ENCODE measurements around the gene SPATA24. TPM values are rescaled to one million over a fixed set of nuclear protein-coding genes. Genes with fewer than 3 reads are reported as not detected.

SPATA24 gene, protein sequence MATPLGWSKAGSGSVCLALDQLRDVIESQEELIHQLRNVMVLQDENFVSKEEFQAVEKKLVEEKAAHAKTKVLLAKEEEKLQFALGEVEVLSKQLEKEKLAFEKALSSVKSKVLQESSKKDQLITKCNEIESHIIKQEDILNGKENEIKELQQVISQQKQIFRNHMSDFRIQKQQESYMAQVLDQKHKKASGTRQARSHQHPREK
- 2.8 TPM for total RNA-seq

GRCh38 chr5:139403787-139404483 lies at the start of gene SPATA24:
SPATA24 (minus strand) TSS chr5:139404089; CDS start chr5:139404060, 29 bp downstream.

GRCh38 chr5:139439013-139439903 lies 35.4 kb upstream of the SPATA24 start, which contains the start of gene DNAJC18:
DNAJC18 (minus strand) TSS chr5:139439525; CDS start chr5:139439445, 80 bp downstream.

GRCh38 chr5:139394654-139395566 lies 9.0 kb downstream of the SPATA24 start, which contains the start of gene PROB1:
PROB1 (minus strand) TSS chr5:139395104; CDS start chr5:139395081, 23 bp downstream.

DNA sequence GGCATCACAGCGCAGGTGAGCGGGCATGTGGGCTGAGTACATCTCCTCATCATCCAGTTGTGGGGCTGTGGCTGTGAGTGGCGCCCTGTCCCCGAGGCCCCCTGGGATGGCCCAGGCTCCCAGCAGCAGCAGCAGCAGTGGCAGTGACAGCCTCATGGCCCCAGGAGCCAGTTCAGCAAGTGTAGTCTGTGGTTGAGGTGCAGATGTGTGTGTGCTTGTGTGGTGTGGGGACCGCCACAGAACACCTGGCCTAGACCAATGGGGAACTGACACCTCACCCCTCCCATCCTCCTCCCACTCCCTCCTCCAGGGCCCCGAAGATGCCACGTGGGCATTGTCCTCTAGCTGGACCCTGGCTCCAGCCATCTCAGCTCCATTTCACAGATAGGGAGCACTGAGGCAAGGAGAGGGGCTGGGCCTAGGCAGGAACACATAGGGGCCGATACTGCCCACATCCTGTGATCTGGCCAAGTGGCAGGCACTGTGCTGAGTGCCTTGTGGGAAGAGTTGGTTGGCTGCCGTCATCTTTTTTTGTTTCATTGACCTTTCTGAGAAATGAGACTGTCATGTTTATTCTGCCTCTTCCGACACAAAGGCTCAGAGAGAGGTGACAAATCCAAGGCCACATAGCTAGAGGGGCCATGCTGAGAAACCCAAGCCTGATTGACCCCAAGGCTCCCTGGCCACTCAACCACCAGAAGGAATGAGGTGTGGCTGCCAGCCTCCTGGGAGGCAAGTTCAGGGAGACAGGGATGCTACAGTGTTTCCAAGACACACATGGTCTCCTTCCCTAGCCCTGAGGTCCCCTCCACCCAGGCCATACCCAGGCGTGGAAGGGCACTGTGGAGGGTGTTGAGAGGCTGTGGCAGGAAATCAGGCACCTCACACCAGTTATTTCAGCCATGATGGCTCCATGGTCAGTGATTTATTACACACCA lies 13.9 kb downstream of the SPATA24 start, which contains the start of gene MZB1:
Gene MZB1, minus strand, starts transcription at position 213 of the 938 bp plus-strand sequence. Its CDS starts 57 bp downstream, at position 156.

GRCh38 chr5:139383275-139383992 lies 20.5 kb downstream of the SPATA24 start, which contains the start of gene SLC23A1:
SLC23A1 (minus strand) TSS chr5:139383297; CDS start chr5:139383253, 44 bp downstream.

Other genes starting within 250 kb of the SPATA24 start
- 37.3 TPM for gene SIL1, start 205.7 kb downstream of the SPATA24 start, total RNA-seq
- 745 TPM for gene MATR3, start 110.3 kb downstream of the SPATA24 start, total RNA-seq
- gene PAIP2, start 62.2 kb downstream of the SPATA24 start, total RNA-seq = 168 TPM
- not detected for gene SLC23A1, start 20.8 kb downstream of the SPATA24 start, total RNA-seq
- not detected for gene MZB1, start 14.2 kb downstream of the SPATA24 start, total RNA-seq
- gene PROB1, start 9.0 kb downstream of the SPATA24 start, total RNA-seq = 2.9 TPM
- gene DNAJC18, start 35.4 kb upstream of the SPATA24 start, total RNA-seq = 30.2 TPM
- 10.8 TPM for gene ECSCR, start 58.7 kb upstream of the SPATA24 start, total RNA-seq
- not detected for gene SMIM33, start 66.9 kb upstream of the SPATA24 start, total RNA-seq
- 20.9 TPM for gene STING1, start 78.7 kb upstream of the SPATA24 start, total RNA-seq
- 65.7 TPM for gene UBE2D2, start 157.2 kb upstream of the SPATA24 start, total RNA-seq
- 156 TPM for gene CXXC5, start 244.3 kb upstream of the SPATA24 start, total RNA-seq

All from camera-type eye (tissue), 1 donor.